ENCODE measurements around the gene HDAC1.

HDAC1 gene

GRCh38 chr1:32361308-32361673 lies 69.4 kb downstream of the HDAC1 start:
- Histone ChIP-seq H3K4me2 (no peak overlapping the region), H3K9ac (no peak overlapping the region), H3K4me1 (ENCODE audit: low read depth, poor library complexity, severe bottlenecking) (no peaks in the 10 kb centered on the region), H3K27ac (no peak overlapping the region), H4K20me1 (ENCODE audit: insufficient read depth) (no peaks in the 10 kb centered on the region), H3K79me2 (ENCODE audit: insufficient read depth, low read depth) (no peaks in the 10 kb centered on the region), H3K4me3 (IDR thresholded peaks at IDR 0.05; ENCODE audit: insufficient read depth, low read depth, low read length) (no peak overlapping the region), H3K36me3 (ENCODE audit: insufficient read depth) (no peaks in the 10 kb centered on the region), H2AFZ (ENCODE audit: low read depth) (no peak overlapping the region), H3K27me3 (ENCODE audit: insufficient read depth, low read depth) (no peaks in the 10 kb centered on the region)
- no peak for TF ChIP-seq CTCF (conservative IDR thresholded peaks at IDR 0.05; ENCODE audit: low read depth, low read length)

GRCh38 chr1:32361674-32362473 lies 70.0 kb downstream of the HDAC1 start:
- H3K4me2 ChIP-seq, result no peak overlapping the region
- H3K4me3 ChIP-seq (IDR thresholded peaks at IDR 0.05; ENCODE audit: insufficient read depth, low read depth, low read length), result no peak overlapping the region
- H3K79me2 ChIP-seq (ENCODE audit: insufficient read depth, low read depth), result no peaks in the 10 kb centered on the region
- no peak overlapping the region for H2AFZ ChIP-seq (ENCODE audit: low read depth)
- TF ChIP-seq CTCF (conservative IDR thresholded peaks at IDR 0.05; ENCODE audit: low read depth, low read length), result no peak
- no peak overlapping the region for H3K27ac ChIP-seq
- H4K20me1 ChIP-seq (ENCODE audit: insufficient read depth), result no peaks in the 10 kb centered on the region
- no peaks in the 10 kb centered on the region for H3K4me1 ChIP-seq (ENCODE audit: low read depth, poor library complexity, severe bottlenecking)
- no peaks in the 10 kb centered on the region for H3K27me3 ChIP-seq (ENCODE audit: insufficient read depth, low read depth)
- H3K9ac ChIP-seq, result no peak overlapping the region
- no peaks in the 10 kb centered on the region for H3K36me3 ChIP-seq (ENCODE audit: insufficient read depth)

GRCh38 chr1:32362474-32363313 lies 70.8 kb downstream of the HDAC1 start, which contains the start of the genes FAM229A and TSSK3:
FAM229A (minus strand) TSS chr1:32362485; CDS start chr1:32362091, 394 bp downstream.
TSSK3 (plus strand) TSS chr1:32362539; CDS start chr1:32362702, 163 bp downstream.
- Histone ChIP-seq H3K36me3 (ENCODE audit: insufficient read depth) (no peaks in the 10 kb centered on the region), H3K4me2 (no peak within 1 kb of the TSS), H3K4me3 (IDR thresholded peaks at IDR 0.05; ENCODE audit: insufficient read depth, low read depth, low read length) (no peak within 1 kb of the TSS), H3K27me3 (ENCODE audit: insufficient read depth, low read depth) (no peaks in the 10 kb centered on the region), H3K4me1 (ENCODE audit: low read depth, poor library complexity, severe bottlenecking) (no peaks in the 10 kb centered on the region), H3K9ac (no peak within 1 kb of the TSS), H2AFZ (ENCODE audit: low read depth) (no peak within 1 kb of the TSS), H3K79me2 (ENCODE audit: insufficient read depth, low read depth) (no peaks in the 10 kb centered on the region), H4K20me1 (ENCODE audit: insufficient read depth) (no peaks in the 10 kb centered on the region), H3K27ac (no peak within 1 kb of the TSS)
- no peak for TF ChIP-seq CTCF (conservative IDR thresholded peaks at IDR 0.05; ENCODE audit: low read depth, low read length)

GRCh38 chr1:32363713-32364112 lies 71.8 kb downstream of the HDAC1 start:
- Histone ChIP-seq H3K27ac (no peak overlapping the region), H3K4me3 (IDR thresholded peaks at IDR 0.05; ENCODE audit: insufficient read depth, low read depth, low read length) (no peak overlapping the region), H3K4me1 (ENCODE audit: low read depth, poor library complexity, severe bottlenecking) (no peaks in the 10 kb centered on the region), H4K20me1 (ENCODE audit: insufficient read depth) (no peaks in the 10 kb centered on the region), H3K4me2 (no peak overlapping the region), H3K79me2 (ENCODE audit: insufficient read depth, low read depth) (no peaks in the 10 kb centered on the region), H3K27me3 (ENCODE audit: insufficient read depth, low read depth) (no peaks in the 10 kb centered on the region), H3K9ac (no peak overlapping the region), H3K36me3 (ENCODE audit: insufficient read depth) (no peaks in the 10 kb centered on the region), H2AFZ (ENCODE audit: low read depth) (no peak overlapping the region)
- no peak for TF ChIP-seq CTCF (conservative IDR thresholded peaks at IDR 0.05; ENCODE audit: low read depth, low read length)

Measured in KMS-11 (cell line).